H1 (cell line): Measurements from ENCODE around the gene UBE2H. TPM values are rescaled to one million over a fixed set of nuclear protein-coding genes. Genes with fewer than 3 reads are reported as not detected.

ENCODE experiments used
- CTCF ChIA-PET: fragments of 300-600 bp; sonication (Branson Sonifier 250); formaldehyde crosslinking; loops from one replicate; lab custom pipeline; 2021; ENCODE audit not compliant: partially characterized antibody; lab: Charles Lee
- POLR2A ChIA-PET: fragments of 300-600 bp; sonication (Branson Sonifier 250); formaldehyde crosslinking; loops from one replicate; lab custom pipeline; 2021; ENCODE audit warnings: inconsistent platforms; ENCODE audit not compliant: partially characterized antibody; lab: Charles Lee
- DNase-seq, 2 experiments: peaks; one replicate each; pipeline versions ENCODE4 v3.0.0 to v3.0.0-alpha.2; 2010 to 2022; ENCODE audit warnings: low spot score in 2 of 2, low read depth in 1 of 2, mixed read lengths in 1 of 2
- FAIRE-seq: peaks from 2 replicates; lab custom pipeline; 2011; peaks lifted over from hg19 to GRCh38; lab: Jason Lieb, UNC
- H2AFZ ChIP-seq: 2 replicates; pipeline ENCODE4 v1.8.1; 2012; ENCODE audit warnings: low read length, inconsistent platforms
- H2AK5ac ChIP-seq: 2 replicates; pipeline ENCODE4 v1.6.1; 2013; ENCODE audit warnings: low read depth, low read length
- H2BK120ac ChIP-seq: replicated peaks from 2 replicates; pipeline ENCODE3; 2013; ENCODE audit warnings: low read depth, low read length, inconsistent platforms
- H2BK12ac ChIP-seq: 2 replicates; pipeline ENCODE4 v1.6.1; 2013; ENCODE audit warnings: low read depth, low read length
- H2BK15ac ChIP-seq: 2 replicates; pipeline ENCODE4 v1.6.1; 2013; ENCODE audit warnings: low read length
- H2BK20ac ChIP-seq: 2 replicates; pipeline ENCODE4 v1.6.1; 2013; ENCODE audit warnings: low read length
- H2BK5ac ChIP-seq: 2 replicates; pipeline ENCODE4 v1.6.1; 2013; ENCODE audit warnings: low read depth, low read length
- H3K14ac ChIP-seq: 2 replicates; pipeline ENCODE4 v1.6.1; 2013; ENCODE audit warnings: inconsistent platforms; ENCODE audit not compliant: insufficient read length
- H3K18ac ChIP-seq: 2 replicates; pipeline ENCODE4 v1.6.1; 2013; ENCODE audit warnings: low read length; ENCODE audit errors: extremely low read depth
- H3K23ac ChIP-seq: 2 replicates; pipeline ENCODE4 v1.6.1; 2013; ENCODE audit warnings: inconsistent platforms; ENCODE audit not compliant: insufficient read length
- H3K23me2 ChIP-seq: 2 replicates; pipeline ENCODE4 v1.6.1; 2013; ENCODE audit warnings: low read depth, low read length
- H3K27ac ChIP-seq: 2 replicates; pipeline ENCODE4 v1.6.1; 2011; ENCODE audit warnings: low read depth, low read length, inconsistent platforms
- H3K27me3 ChIP-seq, 4 experiments: replicated peaks in 1 of 4; 1 replicate in 1 of 4; 2 replicates in 3 of 4; pipeline versions ENCODE4 v1.6.1 to v1.8.1; 2011 to 2013; ENCODE audit warnings: low read length in 3 of 4, mild to moderate bottlenecking in 3 of 4, inconsistent platforms in 2 of 4, mixed read lengths in 2 of 4, moderate library complexity in 1 of 4; ENCODE audit not compliant: control insufficient read depth in 3 of 4, insufficient read depth in 3 of 4; ENCODE audit errors: extremely low read depth in 1 of 4
- H3K36me3 ChIP-seq, 4 experiments: 2 replicates each; pipeline versions ENCODE4 v1.6.1 to v1.8.1; 2011 to 2013; ENCODE audit warnings: mild to moderate bottlenecking in 4 of 4, low read length in 3 of 4, moderate library complexity in 2 of 4, control low read depth in 1 of 4, inconsistent platforms in 1 of 4; ENCODE audit not compliant: insufficient read depth in 4 of 4, control insufficient read depth in 2 of 4
- H3K4ac ChIP-seq: replicated peaks from 2 replicates; pipeline ENCODE3; 2013; ENCODE audit warnings: low read length, low read depth, mixed read lengths, inconsistent platforms; ENCODE audit not compliant: insufficient read length
- H3K4me1 ChIP-seq, 4 experiments: replicated peaks in 1 of 4; 1 replicate in 1 of 4; 2 replicates in 3 of 4; pipeline versions ENCODE4 v1.6.1 to v1.8.1; 2011 to 2013; ENCODE audit warnings: low read length in 3 of 4, inconsistent platforms in 2 of 4, mixed read lengths in 1 of 4; ENCODE audit not compliant: insufficient read depth in 4 of 4, control insufficient read depth in 3 of 4
- H3K4me2 ChIP-seq, 2 experiments: 2 replicates each; pipeline versions ENCODE4 v1.6.1 to v1.8.1; 2011 to 2013; ENCODE audit warnings: low read depth in 2 of 2, low read length in 2 of 2, control low read depth in 1 of 2, inconsistent platforms in 1 of 2, mild to moderate bottlenecking in 1 of 2; ENCODE audit not compliant: insufficient read depth in 1 of 2
- H3K4me3 ChIP-seq, 4 experiments: fragments of 200-600, 300-600 bp in 1 of 4; sonication (generic), shearing (Covaris generic), sonication (Bioruptor Twin) in 1 of 4; 2 replicates each; pipeline versions ENCODE4 v1.5.1 to v1.8.1; 2011 to 2016; ENCODE audit warnings: low read length in 4 of 4, low read depth in 3 of 4, control low read depth in 2 of 4, inconsistent platforms in 2 of 4, mild to moderate bottlenecking in 2 of 4, mixed read lengths in 1 of 4, moderate library complexity in 1 of 4; ENCODE audit not compliant: insufficient read depth in 2 of 4; ENCODE audit errors: extremely low read depth in 1 of 4
- H3K56ac ChIP-seq: replicated peaks from 2 replicates; pipeline ENCODE3; 2013; ENCODE audit warnings: low read depth, mild to moderate bottlenecking, mixed read lengths, low read length, inconsistent platforms; ENCODE audit not compliant: insufficient read length
- H3K79me1 ChIP-seq: 2 replicates; pipeline ENCODE4 v1.6.1; 2013; ENCODE audit warnings: low read depth, low read length, control low read depth
- H3K79me2 ChIP-seq, 2 experiments: 2 replicates each; pipeline versions ENCODE4 v1.6.1 to v1.8.1; 2012 to 2013; ENCODE audit warnings: low read length in 2 of 2, mild to moderate bottlenecking in 2 of 2, inconsistent platforms in 1 of 2; ENCODE audit not compliant: insufficient read depth in 2 of 2, control insufficient read depth in 1 of 2
- H3K9ac ChIP-seq, 4 experiments: replicated peaks in 1 of 4; 1 replicate in 1 of 4; 2 replicates in 3 of 4; pipeline versions ENCODE4 v1.6.1 to v1.8.1; 2011 to 2013; ENCODE audit warnings: low read depth in 3 of 4, low read length in 3 of 4, control low read depth in 2 of 4, mild to moderate bottlenecking in 2 of 4, moderate library complexity in 2 of 4, inconsistent platforms in 1 of 4; ENCODE audit errors: extremely low read depth in 1 of 4
- H3K9me3 ChIP-seq, 2 experiments: 2 replicates each; pipeline versions ENCODE4 v1.6.1 to v1.8.1; 2012 to 2013; ENCODE audit warnings: mild to moderate bottlenecking in 2 of 2, moderate library complexity in 2 of 2, control low read depth in 1 of 2, inconsistent platforms in 1 of 2, low read depth in 1 of 2, low read length in 1 of 2, mixed read lengths in 1 of 2; ENCODE audit not compliant: insufficient read depth in 2 of 2
- H4K20me1 ChIP-seq, 2 experiments: replicated peaks in 1 of 2; 2 replicates each; pipeline versions ENCODE3 to v1.8.1; 2011 to 2013; ENCODE audit warnings: inconsistent platforms in 2 of 2, low read length in 2 of 2, mild to moderate bottlenecking in 1 of 2; ENCODE audit not compliant: insufficient read depth in 2 of 2, control insufficient read depth in 1 of 2
- H4K5ac ChIP-seq: 2 replicates; pipeline ENCODE4 v1.6.1; 2013; ENCODE audit warnings: low read length, low read depth, mixed read lengths, inconsistent platforms; ENCODE audit not compliant: insufficient read length
- H4K8ac ChIP-seq: 2 replicates; pipeline ENCODE4 v1.8.0; 2013; ENCODE audit warnings: mild to moderate bottlenecking, moderate library complexity, low read length, inconsistent platforms; ENCODE audit not compliant: insufficient read depth; ENCODE audit errors: extremely low read depth
- H4K91ac ChIP-seq: replicated peaks from 2 replicates; pipeline ENCODE3; 2013; ENCODE audit warnings: low read length, mixed read lengths, inconsistent platforms; ENCODE audit not compliant: insufficient read length
- RXRA ChIP-seq: IDR thresholded peaks from 2 replicates; pipeline ENCODE4 v1.6.1; 2011; ENCODE audit warnings: low read depth, mild to moderate bottlenecking, low read length, moderate library complexity; ENCODE audit not compliant: insufficient read depth
- SP2 ChIP-seq: IDR thresholded peaks from 2 replicates; pipeline ENCODE4 v1.6.1; 2012; ENCODE audit warnings: mild to moderate bottlenecking, low read length, inconsistent platforms
- SUZ12 ChIP-seq: fragments of 200-600 bp; sonication (generic); IDR thresholded peaks from 2 replicates; pipeline ENCODE4 v1.6.1; 2012; ENCODE audit warnings: mild to moderate bottlenecking, inconsistent platforms, low read length, moderate library complexity, mixed read lengths
- TAF7 ChIP-seq: optimal IDR thresholded peaks from 2 replicates; pipeline ENCODE3; 2011; ENCODE audit warnings: low read depth, mild to moderate bottlenecking, inconsistent platforms, low read length, moderate library complexity, borderline replicate concordance
- WGBS, 2 experiments: shearing (Covaris generic) in 1 of 2; methylation state at CpG; one replicate each; pipeline versions ENCODE4 v1.1.6 to v1.1.7; 2013 to 2015; ENCODE audit warnings: low lambda C conversion rate in 2 of 2, mixed read lengths in 2 of 2, inconsistent platforms in 1 of 2, low coverage in 1 of 2, missing lambda C conversion rate in 1 of 2; ENCODE audit not compliant: insufficient replicate concordance in 2 of 2, insufficient coverage in 1 of 2, insufficient read length in 1 of 2; ENCODE audit errors: extremely low coverage in 1 of 2, missing lambda C conversion rate in 1 of 2; 5-methylcytosine and 5-hydroxymethylcytosine counted together
- polyA plus RNA-seq, 7 experiments: library from polyadenylated mRNA; depleted of rRNA in 3 of 7; stranded (reverse) in 5 of 7; unstranded in 2 of 7; fragments of >200 nt in 5 of 7; fragments of 200-250 nt in 2 of 7; gene quantifications; 1 replicate in 5 of 7; 2 replicates in 1 of 7; 4 replicates in 1 of 7; pipeline versions ENCODE4 v1.2.1 to v1.2.3, GENCODE V29; 2011 to 2013; ENCODE audit warnings: missing spikeins in 2 of 7, mixed read lengths in 2 of 7
- total RNA-seq: library from RNA; stranded (reverse); fragmentation: NEBNext Ultra II Directional; extraction: Animal tissue kit (Norgen Biotek cat#: 25700); gene quantifications from 2 replicates; pipeline ENCODE4 v1.2.1, GENCODE V29; 2021

The UBE2H gene
- total and polyA plus RNA-seq, 2 of the 8 experiments (the other 6 are each of a cell fraction or from before 2014, with no cell fraction given) = 30.6 to 62.2 TPM

GRCh38 chr7:129950191-129950932 lies 2.4 kb downstream of the UBE2H start:
- H3K36me3 ChIP-seq = peaks cover 0 to 2% (median 0%) of the 10 kb centered on the region in 4 experiments; a peak in 1 of 8 replicates
- H3K9me3 ChIP-seq = no peaks in the 10 kb centered on the region
- peak overlapping the region; percentile 99 for H2BK5ac ChIP-seq
- H3K23me2 ChIP-seq = peaks cover 16% of the 10 kb centered on the region
- H2BK15ac ChIP-seq = no peak overlapping the region
- H3K23ac ChIP-seq = no peak overlapping the region
- H2BK20ac ChIP-seq = no peak overlapping the region; the same call in 1 of the 2 replicates
- H3K4me1 ChIP-seq = peaks cover 0 to 7% (median 4%) of the 10 kb centered on the region in 4 experiments; a peak in 4 of 7 replicates
- FAIRE-seq (no peak), DNase-seq (no peak)
- H3K4me3 ChIP-seq = peak overlapping the region; percentile 70 to 94 (median 83)
- peak overlapping the region; percentile 79 for H4K5ac ChIP-seq
- peaks cover 3 to 4% of the 10 kb centered on the region in 2 experiments for H4K20me1 ChIP-seq
- H3K79me2 ChIP-seq = peaks cover 24 to 68% of the 10 kb centered on the region in 2 experiments
- WGBS, 2 experiments = 5% methylated on average over 9 of the region's 9 CpGs; no CpG with 5 or more reads in 1 of the 2 experiments
- peak overlapping the region; percentile 82 for H2BK120ac ChIP-seq
- H3K27me3 ChIP-seq = no peaks in the 10 kb centered on the region
- ChIA-PET POLR2A (interaction anchor here (0.9 to 1.8 kb wide), 7 partner anchors 10 to 169 kb away, joined by 3 to 7 read pairs (median 3); no protein-coding TSS in a partner anchor), CTCF (interaction anchor here (0.6 to 3.0 kb wide), 3 partner anchors 21 to 125 kb away, joined by 3 to 12 read pairs (median 5); no protein-coding TSS in a partner anchor)
- no peak overlapping the region for H3K14ac ChIP-seq
- peak overlapping the region; percentile 46 for H3K4ac ChIP-seq
- peak overlapping the region; percentile 72 to 94 (median 74); a peak in 6 of 7 replicates for H3K9ac ChIP-seq
- peak overlapping the region; percentile 20 for H3K18ac ChIP-seq
- H4K8ac ChIP-seq = no peak overlapping the region
- peak overlapping the region; percentile 93 to 96 for H3K4me2 ChIP-seq
- H2AK5ac ChIP-seq = no peak overlapping the region
- peaks cover 5% of the 10 kb centered on the region for H3K79me1 ChIP-seq
- H2AFZ ChIP-seq = no peak overlapping the region
- H2BK12ac ChIP-seq = peak overlapping the region; percentile 94; the same call in 1 of the 2 replicates
- peak overlapping the region; percentile 43 for H3K56ac ChIP-seq
- H4K91ac ChIP-seq = peak overlapping the region; percentile 51
- peak overlapping the region; percentile 93 for H3K27ac ChIP-seq
- no peak for TF ChIP-seq RXRA
- TF ChIP-seq TAF7 = no peak
- no peak for TF ChIP-seq SP2
- no peak for TF ChIP-seq SUZ12
